LNCAP (cell line): ENCODE measurements around the gene TSSK6.

ENCODE experiments used
- CTCF ChIP-seq: fragments of 450-650 bp; IDR thresholded peaks from 2 replicates; pipeline ENCODE4 v1.5.1; 2017; ENCODE audit warnings: mild to moderate bottlenecking

Gene TSSK6

GRCh38 chr19:19548915-19549759 lies 33.8 kb upstream of the TSSK6 start:
- TF ChIP-seq CTCF = no peak

GRCh38 chr19:19547674-19548336 lies 32.5 kb upstream of the TSSK6 start:
- no peak for TF ChIP-seq CTCF

GRCh38 chr19:19546751-19547162 lies 31.4 kb upstream of the TSSK6 start:
- TF ChIP-seq CTCF = no peak

GRCh38 chr19:19545707-19546106 lies 30.4 kb upstream of the TSSK6 start:
- no peak for TF ChIP-seq CTCF

GRCh38 chr19:19544954-19545591 lies 29.7 kb upstream of the TSSK6 start:
- no peak for TF ChIP-seq CTCF

GRCh38 chr19:19544257-19544953 lies 29.1 kb upstream of the TSSK6 start:
- no peak for TF ChIP-seq CTCF

GRCh38 chr19:19543640-19544039 lies 28.3 kb upstream of the TSSK6 start:
- TF ChIP-seq CTCF = no peak
